ENCODE results near the gene BTG1. TPM values are rescaled to one million over a fixed set of nuclear protein-coding genes. Genes with fewer than 3 reads are reported as not detected.

Gene BTG1
- total and polyA plus RNA-seq, 2 of the 4 experiments (the other 2 are of a cell fraction): 3.8 to 33.5 TPM

DNA sequence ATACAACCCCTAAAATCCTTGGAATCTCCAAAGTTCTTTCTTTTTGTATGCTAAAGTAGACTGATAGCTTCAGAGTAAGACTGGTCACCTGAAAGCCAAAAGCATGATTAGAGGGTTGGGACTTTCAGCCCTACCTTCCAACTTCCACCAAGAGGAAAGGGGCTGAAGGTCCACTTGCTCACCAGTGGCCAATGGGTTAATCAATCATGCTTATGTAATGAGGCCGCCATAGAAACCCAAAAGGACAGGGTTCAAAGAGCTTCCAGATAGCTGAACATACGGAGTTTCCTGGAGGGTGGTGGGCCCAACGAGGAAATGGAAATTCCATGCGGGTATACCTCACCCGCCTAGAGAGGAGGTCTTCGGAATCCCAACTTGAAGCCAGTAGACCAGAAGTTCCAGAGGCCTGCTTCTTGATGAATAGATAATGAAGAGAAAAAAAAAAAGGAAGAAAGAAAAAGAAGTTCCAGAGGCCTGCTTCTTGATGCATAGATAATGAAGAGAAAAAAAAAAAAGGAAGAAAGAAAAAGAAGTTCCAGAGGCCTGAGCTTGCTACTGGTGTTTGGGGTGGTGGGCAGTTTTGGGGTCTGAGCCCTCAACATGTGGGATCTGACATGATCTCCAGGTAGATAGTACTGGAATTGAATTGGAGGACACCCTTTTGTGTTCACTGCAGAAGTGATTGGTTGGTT, 11.2 kb upstream of the BTG1 start:
- ChIA-PET CTCF (interaction anchor here (0.7 kb wide), 1 partner anchor 13 kb away, joined by 3 read pairs; no protein-coding TSS in a partner anchor), POLR2A (ENCODE audit: unreplicated experiment) (interaction anchor here (0.9 kb wide), 1 partner anchor 11 kb away, joined by 4 read pairs; the partner anchor contains the start of gene BTG1)
- H3K23ac ChIP-seq (ENCODE audit: low read depth, low read length): no peak overlapping the region
- no peak overlapping the region for H2AK9ac ChIP-seq (replicated peaks; ENCODE audit: low read depth, low read length, poor library complexity)
- H2BK15ac ChIP-seq (ENCODE audit: low read depth, low read length): no peak overlapping the region
- WGBS, 2 experiments (ENCODE audit: extremely low coverage in 2 of 2, insufficient read length in 1 of 2): 100% methylated on average over 4 of the region's 6 CpGs; no CpG with 5 or more reads in 1 of the 2 experiments
- DNase-seq (no peak), ATAC-seq (ENCODE audit: low read depth) (no peak)
- no peak overlapping the region for H3K56ac ChIP-seq (ENCODE audit: extremely low read depth, insufficient read depth, low read length)
- no peak overlapping the region for H4K5ac ChIP-seq (ENCODE audit: low read depth, low read length)
- H2BK120ac ChIP-seq (ENCODE audit: low read depth, low read length): no peak overlapping the region
- no peaks in the 10 kb centered on the region for H3K27me3 ChIP-seq (ENCODE audit: control insufficient read depth, insufficient read depth, low read length)
- H3K14ac ChIP-seq (replicated peaks; ENCODE audit: low read depth, low read length): no peak overlapping the region
- no peak overlapping the region for H2BK20ac ChIP-seq (ENCODE audit: low read depth, low read length)
- H3K4me3 ChIP-seq (ENCODE audit: insufficient read depth, low read depth, low read length): no peak overlapping the region
- dilution Hi-C loops (cut with HindIII; ENCODE audit: low sequenced_read_pairs, unreplicated experiment): no loop called here
- no peak overlapping the region for H3K18ac ChIP-seq (ENCODE audit: low read depth, low read length)
- H4K91ac ChIP-seq (ENCODE audit: insufficient read depth, low read depth, low read length): no peak overlapping the region
- peaks cover 3% of the 10 kb centered on the region; the same call in 1 of the 2 replicates for H3K9me1 ChIP-seq (ENCODE audit: insufficient read depth, low read length)
- H3K79me1 ChIP-seq (ENCODE audit: low read depth in 1 of 2, low read length in 2 of 2): no peaks in the 10 kb centered on the region
- no peak overlapping the region for H2AK5ac ChIP-seq (ENCODE audit: low read depth, low read length)
- H2AFZ ChIP-seq (replicated peaks; ENCODE audit: low read length, poor library complexity): no peak overlapping the region
- H3K27ac ChIP-seq (ENCODE audit: insufficient read depth, low read length): no peak overlapping the region
- in situ Hi-C loops (cut with MboI; ENCODE audit: low sequenced_read_pairs): no loop called here
- no peak overlapping the region for H4K8ac ChIP-seq (ENCODE audit: low read depth in 2 of 2, low read length in 2 of 2)
- H3K4me2 ChIP-seq (ENCODE audit: low read depth, low read length): no peak overlapping the region
- H3K9ac ChIP-seq (ENCODE audit: low read depth, low read length): no peak overlapping the region
- no peaks in the 10 kb centered on the region for H3K36me3 ChIP-seq (ENCODE audit: control insufficient read depth, insufficient read depth, low read length)
- TF ChIP-seq RAD21 (IDR thresholded peaks at IDR 0.05; ENCODE audit: low read length): no peak
- no peak for TF ChIP-seq MAZ (IDR thresholded peaks at IDR 0.05; ENCODE audit: borderline replicate concordance, low read depth, low read length)
- no peak for TF ChIP-seq POLR2A (IDR thresholded peaks at IDR 0.05; ENCODE audit: low read depth, low read length)
- TF ChIP-seq BHLHE40 (IDR thresholded peaks at IDR 0.05; ENCODE audit: low read depth, low read length): no peak
- TF ChIP-seq, protein P1, sequence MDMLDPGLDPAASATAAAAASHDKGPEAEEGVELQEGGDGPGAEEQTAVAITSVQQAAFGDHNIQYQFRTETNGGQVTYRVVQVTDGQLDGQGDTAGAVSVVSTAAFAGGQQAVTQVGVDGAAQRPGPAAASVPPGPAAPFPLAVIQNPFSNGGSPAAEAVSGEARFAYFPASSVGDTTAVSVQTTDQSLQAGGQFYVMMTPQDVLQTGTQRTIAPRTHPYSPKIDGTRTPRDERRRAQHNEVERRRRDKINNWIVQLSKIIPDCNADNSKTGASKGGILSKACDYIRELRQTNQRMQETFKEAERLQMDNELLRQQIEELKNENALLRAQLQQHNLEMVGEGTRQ (IDR thresholded peaks at IDR 0.05; ENCODE audit: low read depth, low read length): no peak
- no TSS peak for BruUV-seq (replicated peaks)
- H3K9me3 ChIP-seq (ENCODE audit: control insufficient read depth, insufficient read depth, low read length): no peaks in the 10 kb centered on the region
- H2BK5ac ChIP-seq (ENCODE audit: low read depth, low read length, poor library complexity, severe bottlenecking): no peak overlapping the region
- intact Hi-C loops (cut with micrococcal nuclease): no loop called here
- H3K4ac ChIP-seq (ENCODE audit: low read depth, low read length): no peak overlapping the region
- H4K20me1 ChIP-seq (ENCODE audit: insufficient read depth, low read length): no peaks in the 10 kb centered on the region
- peaks cover 2% of the 10 kb centered on the region; the same call in 1 of the 2 replicates for H3K4me1 ChIP-seq (ENCODE audit: control insufficient read depth, insufficient read depth, low read length)
